Mesendoderm (in vitro differentiated cells): ENCODE measurements around the gene NPAS1.

ENCODE experiments used
- DNase-seq: peaks from one replicate; pipeline ENCODE4 v3.0.0; 2013
- H2AK5ac ChIP-seq: 2 replicates; pipeline ENCODE4 v1.6.1; 2013; ENCODE audit warnings: low read length, inconsistent platforms
- H2BK120ac ChIP-seq: 2 replicates; pipeline ENCODE4 v1.6.1; 2013; ENCODE audit warnings: low read depth, mild to moderate bottlenecking, low read length, moderate library complexity, mixed read lengths
- H2BK15ac ChIP-seq: replicated peaks from 2 replicates; pipeline ENCODE4 v1.6.1; 2013; ENCODE audit warnings: low read depth, mild to moderate bottlenecking, moderate library complexity
- H2BK5ac ChIP-seq: 2 replicates; pipeline ENCODE4 v1.6.1; 2013; ENCODE audit warnings: low read length, inconsistent platforms
- H3K18ac ChIP-seq: 2 replicates; pipeline ENCODE4 v1.6.1; 2013; ENCODE audit warnings: mild to moderate bottlenecking, low read length, mixed read lengths
- H3K23ac ChIP-seq: one replicate; pipeline ENCODE4 v1.6.1; 2013; ENCODE audit warnings: low read length
- H3K27ac ChIP-seq: 2 replicates; pipeline ENCODE4 v1.5.1; 2013; ENCODE audit warnings: low read depth, mild to moderate bottlenecking, inconsistent platforms, low read length, moderate library complexity
- H3K27me3 ChIP-seq: 2 replicates; pipeline ENCODE4 v1.6.1; 2013; ENCODE audit warnings: low read length, control low read depth, mild to moderate bottlenecking, inconsistent platforms; ENCODE audit not compliant: insufficient read depth, poor library complexity
- H3K36me3 ChIP-seq: 2 replicates; pipeline ENCODE4 v1.6.1; 2013; ENCODE audit warnings: low read length, inconsistent platforms; ENCODE audit not compliant: control insufficient read depth, insufficient read depth
- H3K4ac ChIP-seq: one replicate; pipeline ENCODE4 v1.6.1; 2013; ENCODE audit warnings: low read depth, mild to moderate bottlenecking, low read length, moderate library complexity
- H3K4me1 ChIP-seq: 2 replicates; pipeline ENCODE4 v1.6.1; 2013; ENCODE audit warnings: low read depth, low read length, inconsistent platforms; ENCODE audit not compliant: control insufficient read depth
- H3K4me2 ChIP-seq: 2 replicates; pipeline ENCODE4 v1.6.1; 2013; ENCODE audit warnings: low read length
- H3K4me3 ChIP-seq: 2 replicates; pipeline ENCODE4 v1.5.1; 2013; ENCODE audit warnings: mild to moderate bottlenecking, low read length
- H3K56ac ChIP-seq: one replicate; pipeline ENCODE4 v1.6.1; 2013; ENCODE audit warnings: low read length
- H3K79me1 ChIP-seq: 2 replicates; pipeline ENCODE4 v1.6.1; 2013; ENCODE audit warnings: low read length, inconsistent platforms
- H3K79me2 ChIP-seq: 2 replicates; pipeline ENCODE4 v1.6.1; 2013; ENCODE audit warnings: mild to moderate bottlenecking, low read length; ENCODE audit not compliant: control insufficient read depth, insufficient read depth
- H3K9ac ChIP-seq: 2 replicates; pipeline ENCODE4 v1.6.1; 2013; ENCODE audit warnings: low read length, inconsistent platforms
- H4K5ac ChIP-seq: one replicate; pipeline ENCODE4 v1.6.1; 2013; ENCODE audit warnings: low read length
- H4K8ac ChIP-seq: one replicate; pipeline ENCODE4 v1.6.1; 2013; ENCODE audit warnings: low read depth, mild to moderate bottlenecking, control low read depth, low read length, moderate library complexity
- WGBS: extraction: QIAGEN DNeasy Blood & Tissue Kit; methylation state at CpG from one replicate; pipeline ENCODE4 v1.1.7; 2013; ENCODE audit warnings: low lambda C conversion rate, missing lambda C conversion rate; ENCODE audit not compliant: insufficient coverage; ENCODE audit errors: extremely low coverage; 5-methylcytosine and 5-hydroxymethylcytosine counted together

The NPAS1 gene

DNA sequence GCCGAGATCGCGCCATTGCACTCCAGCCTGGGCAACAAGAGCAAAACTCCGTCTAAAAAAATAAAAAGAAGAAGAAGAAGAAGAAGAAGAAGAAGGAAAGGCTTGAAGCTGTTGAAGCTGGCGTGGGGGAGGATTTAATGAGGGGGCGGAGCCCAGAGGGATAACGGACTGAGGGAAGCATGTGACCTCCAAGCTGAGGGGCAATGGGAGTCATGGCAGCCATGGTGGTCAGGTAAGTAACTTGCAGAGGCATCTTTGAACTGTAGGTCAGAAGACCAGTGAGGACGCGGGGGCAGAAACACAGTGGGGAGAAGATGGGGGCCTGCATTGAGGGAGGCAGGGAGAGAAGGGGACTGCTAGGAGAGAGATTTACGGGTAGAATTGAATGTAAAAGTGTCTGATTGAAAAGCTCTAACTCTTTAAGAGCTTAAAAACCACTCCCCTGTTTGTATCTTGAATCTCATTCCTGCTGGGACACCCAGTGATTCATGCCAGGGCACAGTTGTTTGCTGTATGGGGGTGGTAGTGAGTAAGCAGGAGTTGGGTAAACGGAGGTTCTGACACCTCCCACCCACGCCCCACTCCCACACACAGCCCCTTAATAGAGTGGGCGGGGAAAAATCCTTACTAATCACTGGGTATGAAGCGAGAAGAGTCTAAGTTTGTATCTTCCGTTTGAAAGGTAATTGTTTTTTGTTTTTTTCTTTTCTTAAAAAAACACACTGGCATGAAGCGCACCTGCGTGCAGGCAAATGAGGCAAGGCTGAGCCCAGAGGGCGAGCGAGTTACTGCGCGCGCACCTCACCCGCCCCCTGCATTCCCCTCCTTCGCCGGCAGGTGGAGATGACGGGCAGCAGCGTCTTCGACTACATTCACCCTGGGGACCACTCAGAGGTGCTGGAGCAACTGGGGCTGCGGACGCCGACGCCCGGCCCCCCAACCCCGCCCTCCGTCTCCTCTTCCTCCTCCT, 15.8 kb downstream of the NPAS1 start:
- Histone ChIP-seq H2BK15ac (no peak overlapping the region), H3K18ac (no peak overlapping the region), H2BK5ac (no peak overlapping the region), H3K4me3 (no peak overlapping the region), H4K8ac (no peak overlapping the region), H3K27me3 (no peaks in the 10 kb centered on the region), H4K5ac (no peak overlapping the region), H3K4me2 (peak overlapping the region; percentile 66), H3K36me3 (no peaks in the 10 kb centered on the region), H3K79me1 (no peaks in the 10 kb centered on the region), H3K27ac (no peak overlapping the region), H3K4me1 (peaks cover 2% of the 10 kb centered on the region), H3K9ac (peak overlapping the region; percentile 61), H2AK5ac (no peak overlapping the region), H2BK120ac (no peak overlapping the region), H3K56ac (peak overlapping the region; percentile 64), H3K4ac (no peak overlapping the region), H3K23ac (no peak overlapping the region), H3K79me2 (no peaks in the 10 kb centered on the region)
- WGBS, result no CpG with 5 or more reads among the region's 35 CpGs
- DNase-seq, result peak; percentile 82

DNA sequence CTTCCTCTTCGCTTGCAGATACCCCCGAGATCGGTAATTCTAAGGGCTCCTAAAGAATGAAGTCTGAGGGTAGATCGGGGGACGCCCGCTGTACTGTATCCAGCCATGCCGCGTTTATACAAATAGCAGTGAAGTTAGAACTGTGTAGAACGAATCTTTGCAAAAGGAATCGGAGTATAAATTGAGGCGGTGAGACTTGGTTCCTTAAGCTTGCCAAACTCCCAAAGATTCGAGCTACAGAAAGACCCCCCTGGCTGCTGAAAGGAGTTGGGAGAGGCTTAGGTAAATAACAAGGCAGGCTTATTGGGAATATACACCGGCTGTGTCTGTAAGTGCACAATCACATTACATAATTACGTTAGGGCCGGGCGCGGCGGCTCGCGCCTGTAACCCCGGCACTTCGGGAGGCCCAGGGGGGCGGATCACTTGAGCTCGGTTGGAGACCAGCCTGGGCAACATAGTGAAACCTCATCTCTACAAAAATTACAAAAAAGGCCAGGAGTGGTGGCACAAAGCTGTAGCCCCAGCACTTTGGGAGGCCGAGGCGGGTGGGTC, 16.5 kb downstream of the NPAS1 start:
- Histone ChIP-seq H3K23ac (no peak overlapping the region), H2AK5ac (no peak overlapping the region), H3K9ac (peak overlapping the region; percentile 61), H2BK15ac (no peak overlapping the region), H3K4me2 (peak overlapping the region; percentile 66), H2BK120ac (no peak overlapping the region), H4K5ac (no peak overlapping the region), H3K27ac (no peak overlapping the region), H3K79me1 (no peaks in the 10 kb centered on the region), H3K4me1 (peaks cover 2% of the 10 kb centered on the region), H3K4me3 (no peak overlapping the region), H3K4ac (no peak overlapping the region), H2BK5ac (no peak overlapping the region), H3K56ac (peak overlapping the region; percentile 57), H3K36me3 (no peaks in the 10 kb centered on the region), H4K8ac (no peak overlapping the region), H3K27me3 (no peaks in the 10 kb centered on the region), H3K79me2 (no peaks in the 10 kb centered on the region), H3K18ac (no peak overlapping the region)
- no CpG with 5 or more reads among the region's 26 CpGs for WGBS
- DNase-seq, result no peak

- Histone ChIP-seq H3K4me2 (no peak overlapping the region), H3K4me3 (no peak overlapping the region), H3K79me1 (no peaks in the 10 kb centered on the region), H3K4me1 (peaks cover 2% of the 10 kb centered on the region), H3K18ac (no peak overlapping the region), H2BK15ac (no peak overlapping the region), H3K27me3 (no peaks in the 10 kb centered on the region), H3K4ac (no peak overlapping the region), H3K23ac (no peak overlapping the region), H2BK120ac (no peak overlapping the region), H4K5ac (no peak overlapping the region), H3K56ac (no peak overlapping the region), H2BK5ac (no peak overlapping the region), H3K27ac (no peak overlapping the region), H3K9ac (no peak overlapping the region), H3K36me3 (no peaks in the 10 kb centered on the region), H2AK5ac (no peak overlapping the region), H4K8ac (no peak overlapping the region), H3K79me2 (no peaks in the 10 kb centered on the region)
- no CpG with 5 or more reads among the region's 1 CpG for WGBS
- no peak for DNase-seq
These were observed 18.1 kb downstream of the NPAS1 start for GRCh38 chr19:47037766-47038165.

- WGBS, result no CpG with 5 or more reads among the region's 17 CpGs
- Histone ChIP-seq H2BK5ac (no peak overlapping the region), H3K27me3 (no peaks in the 10 kb centered on the region)
These were observed 19.7 kb downstream of the NPAS1 start for GRCh38 chr19:47039239-47039874.

DNA sequence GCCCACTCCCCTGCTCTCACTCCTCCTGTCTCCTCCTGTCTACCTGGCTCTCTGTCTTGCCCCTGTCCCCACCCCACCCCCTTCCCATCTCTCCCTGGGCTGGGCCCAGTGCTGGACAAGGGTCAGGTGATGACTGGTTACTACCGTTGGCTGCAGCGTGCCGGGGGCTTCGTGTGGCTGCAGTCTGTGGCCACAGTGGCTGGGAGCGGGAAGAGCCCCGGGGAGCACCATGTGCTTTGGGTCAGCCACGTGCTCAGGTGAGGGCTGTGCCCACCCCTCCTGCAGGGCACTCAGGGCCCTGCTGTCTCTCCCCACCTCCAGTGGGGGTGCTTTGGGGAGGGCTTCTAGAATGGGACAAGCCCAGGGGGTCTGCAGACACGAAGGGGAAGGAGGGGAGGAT, 21.2 kb downstream of the NPAS1 start:
- H3K9ac ChIP-seq, result no peak overlapping the region
- no peak overlapping the region for H3K23ac ChIP-seq
- peaks cover 2% of the 10 kb centered on the region for H3K4me1 ChIP-seq
- H2BK15ac ChIP-seq, result no peak overlapping the region
- no peak overlapping the region for H2BK120ac ChIP-seq
- H3K4me2 ChIP-seq, result no peak overlapping the region
- H2AK5ac ChIP-seq, result no peak overlapping the region
- no peaks in the 10 kb centered on the region for H3K36me3 ChIP-seq
- H3K4ac ChIP-seq, result no peak overlapping the region
- no peak overlapping the region for H3K18ac ChIP-seq
- no peak overlapping the region for H4K5ac ChIP-seq
- H3K27ac ChIP-seq, result no peak overlapping the region
- no peaks in the 10 kb centered on the region for H3K27me3 ChIP-seq
- no peak overlapping the region for H3K56ac ChIP-seq
- no peak overlapping the region for H2BK5ac ChIP-seq
- H3K79me2 ChIP-seq, result no peaks in the 10 kb centered on the region
- WGBS, result no CpG with 5 or more reads among the region's 8 CpGs
- DNase-seq, result no peak
- no peaks in the 10 kb centered on the region for H3K79me1 ChIP-seq
- H4K8ac ChIP-seq, result no peak overlapping the region
- H3K4me3 ChIP-seq, result no peak overlapping the region

More at GRCh38 chr19:47039239-47039874, 19.7 kb downstream of the NPAS1 start:
- H2BK120ac ChIP-seq, result no peak overlapping the region
- no peak overlapping the region for H3K18ac ChIP-seq
- no peak overlapping the region for H3K9ac ChIP-seq
- H4K8ac ChIP-seq, result no peak overlapping the region
- H4K5ac ChIP-seq, result no peak overlapping the region
- no peaks in the 10 kb centered on the region for H3K36me3 ChIP-seq
- no peak overlapping the region for H3K4ac ChIP-seq
- no peak overlapping the region for H3K56ac ChIP-seq
- H3K4me3 ChIP-seq, result no peak overlapping the region
- no peaks in the 10 kb centered on the region for H3K79me1 ChIP-seq
- peaks cover 2% of the 10 kb centered on the region for H3K4me1 ChIP-seq
- no peak overlapping the region for H2BK15ac ChIP-seq
- no peak overlapping the region for H3K27ac ChIP-seq
- no peak overlapping the region for H2AK5ac ChIP-seq
- H3K4me2 ChIP-seq, result no peak overlapping the region
- H3K79me2 ChIP-seq, result no peaks in the 10 kb centered on the region
- no peak overlapping the region for H3K23ac ChIP-seq
- no peak for DNase-seq
